ENCODE measurements around the gene TGFBR3L. TPM values are rescaled to one million over a fixed set of nuclear protein-coding genes. Genes with fewer than 3 reads are reported as not detected.

TGFBR3L gene
- total and polyA plus RNA-seq, 4 experiments from 2014 or later, result 0.93 to 1.00 TPM; not detected in 2

- Histone ChIP-seq H3K36me3 (ENCODE audit: insufficient read depth, low read length) (no peaks in the 10 kb centered on the region), H3K9me3 (ENCODE audit: control insufficient read depth in 1 of 2, low read length in 2 of 2) (no peaks in the 10 kb centered on the region), H3K27me3 (ENCODE audit: insufficient read depth, low read length) (no peaks in the 10 kb centered on the region), H3K27ac (ENCODE audit: low read depth, low read length) (peak overlapping the region; percentile 61), H3K4me1 (ENCODE audit: insufficient read depth, low read length) (peaks cover 45% of the 10 kb centered on the region), H3K4me3 (ENCODE audit: low read length in 2 of 2) (peak overlapping the region in 1 of 2 donors; percentile 44)
- POLR2A ChIA-PET (ENCODE audit: partially characterized antibody), result interaction anchor here (0.8 to 2.2 kb wide), 16 partner anchors 9 to 800 kb away, joined by 3 to 29 read pairs (median 4); partner anchors contain the start of genes MAP2K7, SNAPC2, TIMM44 and TRAPPC5
- Mint-ChIP-seq H3K4me3 (peak overlapping the region; percentile 62 to 87 (median 66)), H3K4me1 (peaks cover 21 to 48% (median 34%) of the 10 kb centered on the region in 4 donors), H3K27ac (peak overlapping the region in 6 of 7 donors; percentile 35 to 91 (median 64)), H3K9me3 (no peaks in the 10 kb centered on the region), H3K27me3 (peaks cover 5 to 17% of the 10 kb centered on the region in 2 donors), H3K36me3 (no peaks in the 10 kb centered on the region)
- CTCF ChIA-PET (ENCODE audit: partially characterized antibody), result interaction anchor here (0.6 to 2.2 kb wide), 22 partner anchors 8 to 420 kb away, joined by 3 to 33 read pairs (median 6); partner anchors contain the start of genes MAP2K7, PET100, SNAPC2 and TIMM44
- peak; percentile 82 to 96 (median 89) for DNase-seq
- intact Hi-C loops (cut with micrococcal nuclease), result loop anchor here (1.0 kb wide), 3 partner anchors 34 to 51 kb away; partner anchors contain the start of genes MAP2K7 and SNAPC2
Measured at GRCh38 chr19:7869453-7869909, 45.1 kb upstream of the TGFBR3L start.

GRCh38 chr19:7869910-7870511 lies 44.6 kb upstream of the TGFBR3L start:
- peak overlapping the region in 5 of 7 donors; percentile 35 to 92 (median 48) for H3K27ac Mint-ChIP-seq
- H3K36me3 Mint-ChIP-seq, result no peaks in the 10 kb centered on the region
- H3K27me3 Mint-ChIP-seq, result peaks cover 5 to 17% of the 10 kb centered on the region in 2 donors
- intact Hi-C loops (cut with micrococcal nuclease), result loop anchor here (1.0 kb wide), 3 partner anchors 33 to 50 kb away; partner anchors contain the start of genes MAP2K7 and SNAPC2
- peaks cover 4% of the 10 kb centered on the region for H3K27me3 ChIP-seq (ENCODE audit: insufficient read depth, low read length)
- peaks cover 19 to 50% (median 30%) of the 10 kb centered on the region in 4 donors for H3K4me1 Mint-ChIP-seq
- POLR2A ChIA-PET (ENCODE audit: partially characterized antibody), result interaction anchor here (0.8 to 2.2 kb wide), 16 partner anchors 10 to 801 kb away, joined by 3 to 29 read pairs (median 4); partner anchors contain the start of genes MAP2K7, SNAPC2, TIMM44 and TRAPPC5
- no peaks in the 10 kb centered on the region for H3K9me3 Mint-ChIP-seq
- H3K4me3 ChIP-seq (ENCODE audit: low read length in 2 of 2), result peak overlapping the region in 1 of 2 donors; percentile 44
- H3K4me3 Mint-ChIP-seq, result peak overlapping the region; percentile 70 to 80 (median 76)
- CTCF ChIA-PET (ENCODE audit: partially characterized antibody), result interaction anchor here (0.6 to 2.2 kb wide), 22 partner anchors 7 to 421 kb away, joined by 3 to 33 read pairs (median 6); partner anchors contain the start of genes MAP2K7, PET100, SNAPC2 and TIMM44
- peaks cover 45% of the 10 kb centered on the region for H3K4me1 ChIP-seq (ENCODE audit: insufficient read depth, low read length)
- H3K36me3 ChIP-seq (ENCODE audit: insufficient read depth, low read length), result no peaks in the 10 kb centered on the region
- no peaks in the 10 kb centered on the region for H3K9me3 ChIP-seq (ENCODE audit: control insufficient read depth in 1 of 2, low read length in 2 of 2)
- peak in 4 of 5 donors; percentile 51 to 84 (median 72) for DNase-seq
- no peak overlapping the region for H3K27ac ChIP-seq (ENCODE audit: low read depth, low read length)

GRCh38 chr19:7870571-7871436 lies 43.8 kb upstream of the TGFBR3L start:
- Mint-ChIP-seq H3K27me3 (peaks cover 5 to 17% of the 10 kb centered on the region in 2 donors), H3K27ac (peak overlapping the region in 5 of 7 donors; percentile 35 to 91 (median 85)), H3K4me1 (peaks cover 14 to 47% (median 25%) of the 10 kb centered on the region in 4 donors), H3K4me3 (peak overlapping the region; percentile 48 to 81 (median 73)), H3K36me3 (no peaks in the 10 kb centered on the region), H3K9me3 (no peaks in the 10 kb centered on the region)
- POLR2A ChIA-PET (ENCODE audit: partially characterized antibody), result interaction anchor here (0.7 to 1.7 kb wide), 2 partner anchors 9 to 36 kb away, joined by 4 to 5 read pairs; no protein-coding TSS in a partner anchor
- intact Hi-C loops (cut with micrococcal nuclease), result no loop called here
- Histone ChIP-seq H3K4me3 (ENCODE audit: low read length in 2 of 2) (no peak overlapping the region), H3K4me1 (ENCODE audit: insufficient read depth, low read length) (peaks cover 39% of the 10 kb centered on the region), H3K27me3 (ENCODE audit: insufficient read depth, low read length) (peaks cover 4% of the 10 kb centered on the region), H3K36me3 (ENCODE audit: insufficient read depth, low read length) (no peaks in the 10 kb centered on the region), H3K9me3 (ENCODE audit: control insufficient read depth in 1 of 2, low read length in 2 of 2) (no peaks in the 10 kb centered on the region), H3K27ac (ENCODE audit: low read depth, low read length) (no peak overlapping the region)
- peak in 4 of 5 donors; percentile 30 to 81 (median 58) for DNase-seq
- CTCF ChIA-PET (ENCODE audit: partially characterized antibody), result interaction anchor here (0.5 to 1.0 kb wide), 3 partner anchors 9 to 448 kb away, joined by 3 read pairs; no protein-coding TSS in a partner anchor

GRCh38 chr19:7871437-7872305 lies 43.0 kb upstream of the TGFBR3L start:
- Histone ChIP-seq H3K36me3 (ENCODE audit: insufficient read depth, low read length) (no peaks in the 10 kb centered on the region), H3K27ac (ENCODE audit: low read depth, low read length) (no peak overlapping the region), H3K9me3 (ENCODE audit: control insufficient read depth in 1 of 2, low read length in 2 of 2) (no peaks in the 10 kb centered on the region), H3K4me1 (ENCODE audit: insufficient read depth, low read length) (peaks cover 39% of the 10 kb centered on the region), H3K4me3 (ENCODE audit: low read length in 2 of 2) (no peak overlapping the region), H3K27me3 (ENCODE audit: insufficient read depth, low read length) (peaks cover 4% of the 10 kb centered on the region)
- no peaks in the 10 kb centered on the region for H3K36me3 Mint-ChIP-seq
- peaks cover 14 to 47% (median 26%) of the 10 kb centered on the region in 4 donors for H3K4me1 Mint-ChIP-seq
- peaks cover 5 to 17% of the 10 kb centered on the region in 2 donors for H3K27me3 Mint-ChIP-seq
- POLR2A ChIA-PET (ENCODE audit: partially characterized antibody), result interaction anchor here (0.7 to 1.7 kb wide), 2 partner anchors 10 to 48 kb away, joined by 3 to 4 read pairs; partner anchors contain the start of gene SNAPC2
- CTCF ChIA-PET (ENCODE audit: partially characterized antibody), result interaction anchor here (1.0 kb wide), 2 partner anchors 10 to 19 kb away, joined by 3 read pairs; no protein-coding TSS in a partner anchor
- H3K27ac Mint-ChIP-seq, result peak overlapping the region in 6 of 7 donors; percentile 57 to 89 (median 80)
- H3K9me3 Mint-ChIP-seq, result no peaks in the 10 kb centered on the region
- intact Hi-C loops (cut with micrococcal nuclease), result loop anchor here (1.0 kb wide), 1 partner anchor 9 kb away; no protein-coding TSS in a partner anchor
- peak overlapping the region; percentile 46 to 81 (median 58) for H3K4me3 Mint-ChIP-seq
- peak; percentile 73 to 95 (median 82) for DNase-seq

- Mint-ChIP-seq H3K27me3 (peaks cover 5 to 19% of the 10 kb centered on the region in 2 donors), H3K9me3 (no peaks in the 10 kb centered on the region), H3K4me3 (peak overlapping the region in 3 of 8 donors; percentile 53 to 81 (median 69)), H3K36me3 (no peaks in the 10 kb centered on the region), H3K4me1 (peaks cover 14 to 43% (median 26%) of the 10 kb centered on the region in 4 donors), H3K27ac (peak overlapping the region in 1 of 7 donors; percentile 79)
- DNase-seq, result no peak
- POLR2A ChIA-PET (ENCODE audit: partially characterized antibody), result interaction anchor here (0.7 to 1.7 kb wide), 2 partner anchors 11 to 47 kb away, joined by 3 to 4 read pairs; partner anchors contain the start of gene SNAPC2
- Histone ChIP-seq H3K27ac (ENCODE audit: low read depth, low read length) (no peak overlapping the region), H3K4me3 (ENCODE audit: low read length in 2 of 2) (no peak overlapping the region), H3K27me3 (ENCODE audit: insufficient read depth, low read length) (peaks cover 4% of the 10 kb centered on the region), H3K4me1 (ENCODE audit: insufficient read depth, low read length) (peaks cover 39% of the 10 kb centered on the region), H3K36me3 (ENCODE audit: insufficient read depth, low read length) (no peaks in the 10 kb centered on the region), H3K9me3 (ENCODE audit: control insufficient read depth in 1 of 2, low read length in 2 of 2) (no peaks in the 10 kb centered on the region)
- intact Hi-C loops (cut with micrococcal nuclease), result loop anchor here (1.0 kb wide), 1 partner anchor 10 kb away; no protein-coding TSS in a partner anchor
- CTCF ChIA-PET (ENCODE audit: partially characterized antibody), result no interaction called here
Measured at GRCh38 chr19:7872306-7873204, 42.1 kb upstream of the TGFBR3L start.

Data from CD4-positive, alpha-beta memory T cell (primary cell).